Astrocyte (in vitro differentiated cells and primary cell): Measurements from ENCODE around the gene CPM. TPM values are rescaled to one million over a fixed set of nuclear protein-coding genes. Genes with fewer than 3 reads are reported as not detected.

Experiments
- DNase-seq: peaks from one replicate; pipeline ENCODE4 v3.0.0-alpha.2; 2010; ENCODE audit warnings: low read depth
- FAIRE-seq: peaks from 2 replicates; lab custom pipeline; 2011; peaks lifted over from hg19 to GRCh38; lab: Jason Lieb, UNC
- H2AFZ ChIP-seq: 2 replicates; pipeline ENCODE4 v1.6.0; 2012; ENCODE audit warnings: low read depth, low read length, inconsistent platforms
- H3K27ac ChIP-seq: 2 replicates; pipeline ENCODE4 v1.5.1; 2011; ENCODE audit warnings: low read depth, low read length, inconsistent platforms
- H3K27me3 ChIP-seq: 2 replicates; pipeline ENCODE4 v1.6.0; 2011; ENCODE audit warnings: low read length, inconsistent platforms; ENCODE audit not compliant: insufficient read depth
- H3K36me3 ChIP-seq: 2 replicates; pipeline ENCODE4 v1.5.1; 2011; ENCODE audit warnings: low read length, inconsistent platforms; ENCODE audit not compliant: insufficient read depth
- H3K4me1 ChIP-seq: 2 replicates; pipeline ENCODE4 v1.5.1; 2011; ENCODE audit warnings: low read length, inconsistent platforms; ENCODE audit not compliant: insufficient read depth
- H3K4me2 ChIP-seq: 2 replicates; pipeline ENCODE4 v1.6.0; 2012; ENCODE audit warnings: low read length, inconsistent platforms
- H3K4me3 ChIP-seq: 2 replicates; pipeline ENCODE4 v1.5.1; 2011; ENCODE audit warnings: low read depth, mild to moderate bottlenecking, low read length, inconsistent platforms; ENCODE audit not compliant: insufficient read depth
- H3K79me2 ChIP-seq: 2 replicates; pipeline ENCODE4 v1.6.0; 2012; ENCODE audit warnings: mild to moderate bottlenecking, low read length, inconsistent platforms; ENCODE audit not compliant: insufficient read depth
- H3K9ac ChIP-seq: 2 replicates; pipeline ENCODE4 v1.6.0; 2012; ENCODE audit warnings: mild to moderate bottlenecking, low read length, inconsistent platforms
- H3K9me3 ChIP-seq: 2 replicates; pipeline ENCODE4 v1.5.1; 2012; ENCODE audit warnings: low read depth, mild to moderate bottlenecking, low read length, inconsistent platforms; ENCODE audit not compliant: insufficient read depth
- H4K20me1 ChIP-seq: 2 replicates; pipeline ENCODE4 v1.6.0; 2012; ENCODE audit warnings: low read length, inconsistent platforms; ENCODE audit not compliant: insufficient read depth
- H3K27ac Mint-ChIP-seq: one replicate; pipeline ENCODE4 v1.8.0; 2021; ENCODE audit warnings: mild to moderate bottlenecking, mixed read lengths; ENCODE audit not compliant: unreplicated experiment
- H3K27me3 Mint-ChIP-seq: one replicate; pipeline ENCODE4 v1.8.0; 2021; ENCODE audit warnings: low read depth, mixed read lengths; ENCODE audit not compliant: unreplicated experiment
- H3K36me3 Mint-ChIP-seq: one replicate; pipeline ENCODE4 v1.8.0; 2021; ENCODE audit warnings: low read depth, mixed read lengths; ENCODE audit not compliant: unreplicated experiment
- H3K4me1 Mint-ChIP-seq: one replicate; pipeline ENCODE4 v1.8.0; 2021; ENCODE audit warnings: low read depth, mixed read lengths; ENCODE audit not compliant: unreplicated experiment
- H3K4me3 Mint-ChIP-seq: one replicate; pipeline ENCODE4 v1.8.0; 2021; ENCODE audit warnings: mild to moderate bottlenecking, moderate library complexity, mixed read lengths; ENCODE audit not compliant: unreplicated experiment
- H3K9me3 Mint-ChIP-seq: one replicate; pipeline ENCODE4 v1.8.0; 2021; ENCODE audit warnings: mild to moderate bottlenecking, mixed read lengths; ENCODE audit not compliant: unreplicated experiment
- CTCF ChIP-seq: IDR thresholded peaks from 2 replicates; pipeline ENCODE4 v1.5.1; 2011; ENCODE audit warnings: low read depth, mild to moderate bottlenecking, inconsistent platforms, low read length, moderate library complexity; ENCODE audit not compliant: insufficient read depth
- EZH2 ChIP-seq: IDR thresholded peaks from 2 replicates; pipeline ENCODE4 v1.6.1; 2012; ENCODE audit warnings: mild to moderate bottlenecking, low read length, inconsistent platforms; ENCODE audit not compliant: insufficient read depth
- total RNA-seq: library from RNA; stranded (reverse); gene quantifications from 2 replicates; pipeline ENCODE4 v1.2.1, GENCODE V29; 2021

Gene CPM
- total RNA-seq, 1 donor from 2014 or later: 2.7 TPM

- H3K27me3 ChIP-seq: no peaks in the 10 kb centered on the region
- no peak overlapping the region for H3K4me2 ChIP-seq
- H3K4me1 ChIP-seq: peaks cover 4% of the 10 kb centered on the region
- no peak for DNase-seq
- no peaks in the 10 kb centered on the region for H3K79me2 ChIP-seq
- no peak overlapping the region for H3K9ac ChIP-seq
- H3K9me3 Mint-ChIP-seq: no peaks in the 10 kb centered on the region
- no peak overlapping the region for H3K4me3 ChIP-seq
- H3K36me3 ChIP-seq: no peaks in the 10 kb centered on the region
- H3K27me3 Mint-ChIP-seq: no peaks in the 10 kb centered on the region
- FAIRE-seq: no peak
- H3K4me3 Mint-ChIP-seq: no peak overlapping the region
- no peak for TF ChIP-seq EZH2
- no peak for TF ChIP-seq CTCF
- no peaks in the 10 kb centered on the region for H3K9me3 ChIP-seq
- H2AFZ ChIP-seq: no peak overlapping the region
- no peak overlapping the region for H3K27ac ChIP-seq
- H4K20me1 ChIP-seq: no peaks in the 10 kb centered on the region
- no peaks in the 10 kb centered on the region for H3K36me3 Mint-ChIP-seq
- H3K4me1 Mint-ChIP-seq: peaks cover 6% of the 10 kb centered on the region
- H3K27ac Mint-ChIP-seq: no peak overlapping the region
Observed at GRCh38 chr12:68863109-68863770, 69.7 kb downstream of the CPM start.

GRCh38 chr12:68861890-68862289, 71.1 kb downstream of the CPM start:
- TF ChIP-seq CTCF (no peak), EZH2 (no peak)
- no peak overlapping the region for H3K4me3 Mint-ChIP-seq
- H3K36me3 ChIP-seq: no peaks in the 10 kb centered on the region
- H3K9me3 ChIP-seq: no peaks in the 10 kb centered on the region
- H3K9me3 Mint-ChIP-seq: no peaks in the 10 kb centered on the region
- no peak overlapping the region for H3K4me3 ChIP-seq
- H3K27ac ChIP-seq: no peak overlapping the region
- no peaks in the 10 kb centered on the region for H3K27me3 ChIP-seq
- no peak overlapping the region for H2AFZ ChIP-seq
- no peak overlapping the region for H3K27ac Mint-ChIP-seq
- H3K9ac ChIP-seq: no peak overlapping the region
- no peaks in the 10 kb centered on the region for H3K27me3 Mint-ChIP-seq
- H3K4me1 ChIP-seq: peaks cover 4% of the 10 kb centered on the region
- H3K36me3 Mint-ChIP-seq: no peaks in the 10 kb centered on the region
- H3K4me1 Mint-ChIP-seq: peaks cover 6% of the 10 kb centered on the region
- no peak overlapping the region for H3K4me2 ChIP-seq
- FAIRE-seq: no peak
- H4K20me1 ChIP-seq: no peaks in the 10 kb centered on the region
- no peaks in the 10 kb centered on the region for H3K79me2 ChIP-seq
- no peak for DNase-seq

- H2AFZ ChIP-seq: no peak overlapping the region
- no peak overlapping the region for H3K9ac ChIP-seq
- DNase-seq: no peak
- no peaks in the 10 kb centered on the region for H3K79me2 ChIP-seq
- H3K4me3 Mint-ChIP-seq: no peak overlapping the region
- no peak overlapping the region for H3K4me2 ChIP-seq
- peaks cover 5% of the 10 kb centered on the region for H3K36me3 Mint-ChIP-seq
- no peaks in the 10 kb centered on the region for H3K36me3 ChIP-seq
- H4K20me1 ChIP-seq: no peaks in the 10 kb centered on the region
- H3K27ac ChIP-seq: no peak overlapping the region
- H3K9me3 ChIP-seq: no peaks in the 10 kb centered on the region
- no peak for FAIRE-seq
- no peaks in the 10 kb centered on the region for H3K4me1 Mint-ChIP-seq
- no peak overlapping the region for H3K4me3 ChIP-seq
- H3K9me3 Mint-ChIP-seq: no peaks in the 10 kb centered on the region
- TF ChIP-seq EZH2: no peak
- no peak for TF ChIP-seq CTCF
- no peaks in the 10 kb centered on the region for H3K4me1 ChIP-seq
- H3K27me3 Mint-ChIP-seq: no peaks in the 10 kb centered on the region
- H3K27me3 ChIP-seq: no peaks in the 10 kb centered on the region
- H3K27ac Mint-ChIP-seq: no peak overlapping the region
Observed at GRCh38 chr12:68856510-68856909, 76.5 kb downstream of the CPM start.
